ENCODE measurements around the gene GNG12.

The GNG12 gene

GRCh38 chr1:67784545-67785186, 48.6 kb downstream of the GNG12 start:
- DNase-seq (ENCODE audit: low spot score) = no peak

GRCh38 chr1:67780637-67781036, 52.6 kb downstream of the GNG12 start:
- no peak for DNase-seq (ENCODE audit: low spot score)

- DNase-seq (ENCODE audit: low spot score) = no peak
Measured at GRCh38 chr1:67777440-67777839, 55.8 kb downstream of the GNG12 start.

- DNase-seq (ENCODE audit: low spot score) = no peak
Measured at GRCh38 chr1:67777016-67777415, 56.3 kb downstream of the GNG12 start.

DNA sequence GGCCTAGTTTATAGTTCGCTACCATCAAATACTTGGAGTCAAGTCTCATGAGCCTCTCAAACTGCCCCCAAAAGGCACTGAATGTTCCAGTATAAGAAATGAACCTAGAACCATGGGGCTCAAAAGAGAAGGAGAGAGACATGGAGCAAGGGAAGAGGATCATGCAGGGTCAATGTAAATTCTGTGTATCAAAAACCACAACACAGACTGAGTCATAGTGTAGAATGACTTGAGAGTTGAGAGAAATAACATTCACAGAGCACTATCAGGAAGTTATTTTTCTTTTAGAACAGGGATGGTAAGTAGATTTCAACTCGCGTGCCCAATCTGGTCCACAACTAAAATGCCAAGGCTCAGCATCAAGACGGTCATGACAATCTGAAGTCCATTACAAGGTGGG, 59.8 kb downstream of the GNG12 start:
- no peak for DNase-seq (ENCODE audit: low spot score)

GRCh38 chr1:67771749-67772148, 61.5 kb downstream of the GNG12 start:
- no peak for DNase-seq (ENCODE audit: low spot score)

GRCh38 chr1:67771152-67771551, 62.1 kb downstream of the GNG12 start:
- DNase-seq (ENCODE audit: low spot score) = no peak

GRCh38 chr1:67769633-67770256, 63.5 kb downstream of the GNG12 start:
- DNase-seq (ENCODE audit: low spot score) = no peak

DNA sequence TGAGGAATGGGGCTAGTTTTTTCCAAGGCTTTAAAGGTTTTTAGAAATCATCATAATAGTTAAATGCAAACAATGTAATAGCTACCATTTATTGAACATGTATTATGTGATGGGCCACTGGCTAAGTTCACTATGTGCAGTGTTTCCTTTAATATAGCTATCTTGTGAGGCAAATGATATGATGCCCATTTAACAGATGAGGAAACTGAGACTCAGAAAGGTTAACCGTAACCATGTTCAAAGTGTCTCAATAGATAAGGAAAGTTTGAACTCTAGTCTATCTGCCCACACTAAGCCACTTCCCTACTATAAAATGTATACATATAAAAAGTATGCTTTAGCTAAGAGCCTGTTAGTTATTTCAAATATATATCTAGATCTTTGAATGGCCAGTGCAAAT, 64.8 kb downstream of the GNG12 start:
- no peak for DNase-seq (ENCODE audit: low spot score)

GRCh38 chr1:67767103-67767782, 66.0 kb downstream of the GNG12 start:
- no peak for DNase-seq (ENCODE audit: low spot score)

DNA sequence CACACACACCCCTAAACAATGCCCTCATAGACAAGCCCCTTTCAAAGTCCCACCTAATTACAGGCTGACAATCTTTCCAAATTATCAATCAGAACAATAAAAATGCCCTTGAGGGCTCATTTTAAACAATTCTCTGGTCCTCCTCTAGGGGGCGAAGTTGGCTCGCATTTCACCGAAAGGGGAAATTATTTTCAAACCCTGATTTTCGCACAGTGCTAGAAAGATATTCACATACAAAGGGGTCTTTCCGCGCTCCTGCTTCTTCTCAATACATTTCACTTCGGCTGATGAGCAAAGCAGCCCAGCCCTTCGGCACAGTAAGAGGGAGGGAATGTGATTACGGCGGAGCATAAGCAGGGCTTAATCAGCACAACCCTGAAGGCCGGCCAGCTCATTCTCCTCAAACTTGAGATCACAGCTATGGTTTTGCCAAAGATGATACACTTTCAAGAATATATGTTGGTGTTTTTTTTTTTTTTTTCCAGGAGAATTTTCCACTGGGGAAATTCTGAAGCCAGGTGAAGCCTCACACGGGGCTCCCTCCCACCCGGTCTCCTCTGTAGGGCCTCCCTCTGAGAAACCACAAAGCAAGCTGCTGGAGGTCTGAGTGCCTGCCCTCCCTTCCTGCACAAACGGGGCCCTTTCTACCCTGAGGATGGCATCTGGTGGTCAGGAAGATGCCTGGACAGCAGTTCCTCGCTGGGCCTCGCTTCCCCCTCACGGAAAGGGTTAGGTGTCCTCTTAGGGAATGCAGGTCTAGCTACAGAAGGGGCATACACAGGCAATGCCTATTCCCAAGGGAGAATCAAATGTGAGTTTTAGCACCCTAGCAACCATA, 66.9 kb downstream of the GNG12 start:
- no peak for DNase-seq (ENCODE audit: low spot score)

- no peak for DNase-seq (ENCODE audit: low spot score)
Measured at GRCh38 chr1:67764633-67765032, 68.6 kb downstream of the GNG12 start.

DNA sequence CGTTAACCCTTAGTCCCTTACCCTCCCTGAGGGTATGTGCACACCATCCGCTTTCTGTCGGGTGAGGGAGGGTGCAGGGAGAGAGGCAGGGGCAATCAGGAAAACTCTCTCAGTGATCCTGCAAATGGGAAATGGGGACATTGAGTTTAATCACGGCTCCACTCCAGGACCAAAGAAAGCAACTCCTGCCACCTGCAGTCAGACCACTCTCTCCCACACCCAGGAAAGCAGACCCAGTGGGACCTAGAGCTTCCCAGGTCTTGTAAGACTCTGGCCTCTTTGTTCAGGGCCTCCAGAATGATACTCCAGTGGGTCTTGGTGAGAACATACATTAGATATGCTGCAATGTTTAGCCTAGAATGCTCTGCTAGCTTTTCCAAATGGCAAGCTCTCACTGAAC, 71.5 kb downstream of the GNG12 start:
- no peak for DNase-seq (ENCODE audit: low spot score)

GRCh38 chr1:67761091-67761490, 72.2 kb downstream of the GNG12 start:
- no peak for DNase-seq (ENCODE audit: low spot score)

GRCh38 chr1:67760030-67760821, 73.0 kb downstream of the GNG12 start:
- DNase-seq (ENCODE audit: low spot score) = peak; percentile 68

- DNase-seq (ENCODE audit: low spot score) = no peak
Measured at GRCh38 chr1:67759692-67760029, 73.6 kb downstream of the GNG12 start.

DNA sequence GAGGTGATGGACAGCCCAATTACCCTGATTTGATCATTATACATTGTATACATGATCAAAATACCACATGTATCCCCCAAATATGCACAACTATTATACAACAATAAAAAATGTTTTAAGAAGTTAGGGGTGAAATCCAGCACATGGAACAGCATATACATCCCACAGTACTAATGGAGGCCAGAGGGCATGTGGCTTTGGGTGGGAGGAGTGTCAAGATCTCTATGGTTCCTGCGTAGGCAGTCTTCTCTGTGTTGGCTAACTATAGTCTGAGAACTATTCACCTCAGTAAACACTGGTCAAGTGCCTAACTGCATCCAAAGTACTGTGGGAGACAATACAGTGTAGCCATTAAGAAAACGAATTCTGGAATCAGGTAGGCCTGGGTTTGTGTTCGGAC, 74.2 kb downstream of the GNG12 start:
- no peak for DNase-seq (ENCODE audit: low spot score)

DNA sequence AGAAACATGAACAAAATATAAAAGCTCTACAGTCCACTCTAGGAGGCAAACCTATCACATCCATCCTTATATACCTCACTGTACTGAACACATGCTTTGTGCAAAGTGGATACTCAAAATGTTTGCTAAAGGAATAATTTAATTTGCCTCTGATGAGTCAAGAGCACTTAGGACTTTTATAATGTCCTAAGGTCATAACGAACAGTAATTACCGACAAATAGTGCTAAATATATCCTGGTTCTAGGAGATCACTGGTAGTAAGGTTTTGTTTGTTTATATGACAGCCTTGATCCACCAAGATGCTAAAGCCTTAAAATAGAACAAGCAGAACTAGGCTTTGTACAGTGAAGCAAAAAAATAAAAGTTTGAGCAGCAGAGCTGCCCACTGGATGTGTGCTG, 77.6 kb downstream of the GNG12 start:
- peak; percentile 37 for DNase-seq (ENCODE audit: low spot score)

DNA sequence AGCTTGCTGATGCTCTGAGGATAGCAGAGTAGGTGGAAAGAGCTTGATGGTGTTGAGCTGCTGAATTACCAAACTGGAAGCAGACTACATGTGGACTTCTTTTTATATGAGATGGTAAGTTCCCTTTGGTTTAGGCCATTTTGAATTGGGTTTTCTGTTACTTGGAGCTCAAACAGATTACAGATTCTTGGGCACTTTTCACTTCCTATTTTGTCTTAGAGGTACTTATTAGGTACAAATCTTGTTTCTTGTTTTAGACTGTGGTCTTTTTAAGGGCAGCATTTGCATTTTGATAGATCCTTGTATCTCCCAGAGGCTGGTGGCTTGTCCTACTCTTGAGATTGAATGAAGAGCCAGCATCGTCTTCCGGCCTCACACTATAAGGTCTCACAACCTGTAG, 78.1 kb downstream of the GNG12 start:
- DNase-seq (ENCODE audit: low spot score) = no peak

DNA sequence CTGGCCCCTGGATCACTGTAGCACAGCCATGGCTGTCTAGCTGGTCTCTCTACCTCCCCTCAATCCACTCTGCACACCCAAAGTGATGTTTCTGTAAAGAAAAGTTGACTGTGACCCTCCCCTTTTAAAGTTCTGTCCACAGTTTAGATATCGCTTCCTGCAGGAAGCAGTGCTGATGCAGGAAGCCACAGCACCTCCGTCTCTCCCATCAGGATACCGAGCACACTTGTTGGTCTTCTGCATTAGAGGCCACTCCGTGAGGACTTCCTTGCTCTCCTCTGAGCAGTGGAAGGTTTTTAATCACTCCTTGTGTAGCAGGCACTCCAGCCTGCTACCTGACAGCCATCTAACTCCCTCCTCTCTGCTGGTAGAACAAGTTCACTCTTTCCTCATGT, 78.7 kb downstream of the GNG12 start:
- DNase-seq (ENCODE audit: low spot score) = no peak

GRCh38 chr1:67753776-67754525, 79.3 kb downstream of the GNG12 start:
- DNase-seq (ENCODE audit: low spot score) = peak; percentile 41

All from LoVo (cell line).